ENCODE measurements around the gene PNPT1. TPM values are rescaled to one million over a fixed set of nuclear protein-coding genes. Genes with fewer than 3 reads are reported as not detected.

The PNPT1 gene
- total RNA-seq, 4 donors from 2014 or later: 13.1 to 24.9 (median 14.2) TPM

GRCh38 chr2:55628931-55629330, 64.7 kb downstream of the PNPT1 start:
- no peak for TF ChIP-seq CTCF (IDR thresholded peaks at IDR 0.05; ENCODE audit: low read depth)

GRCh38 chr2:55627915-55628314, 65.7 kb downstream of the PNPT1 start:
- no peak for TF ChIP-seq CTCF (IDR thresholded peaks at IDR 0.05; ENCODE audit: low read depth)

- TF ChIP-seq CTCF (IDR thresholded peaks at IDR 0.05; ENCODE audit: low read depth): no peak
Observed at GRCh38 chr2:55621802-55622201, 71.8 kb downstream of the PNPT1 start.

GRCh38 chr2:55620123-55620779, 73.4 kb downstream of the PNPT1 start:
- no peak for TF ChIP-seq CTCF (IDR thresholded peaks at IDR 0.05; ENCODE audit: low read depth)

GRCh38 chr2:55618275-55619055, 75.2 kb downstream of the PNPT1 start:
- no peak for TF ChIP-seq CTCF (IDR thresholded peaks at IDR 0.05; ENCODE audit: low read depth)

GRCh38 chr2:55618025-55618274, 75.7 kb downstream of the PNPT1 start:
- no peak for TF ChIP-seq CTCF (IDR thresholded peaks at IDR 0.05; ENCODE audit: low read depth)

- TF ChIP-seq CTCF (IDR thresholded peaks at IDR 0.05; ENCODE audit: low read depth): no peak
Observed at GRCh38 chr2:55617175-55618024, 76.2 kb downstream of the PNPT1 start, which contains the start of gene PPP4R3B. Gene PPP4R3B, minus strand, starts transcription at chr2:55617622. Its CDS starts 337 bp downstream, at chr2:55617285.

All from subcutaneous adipose tissue (tissue), 4 donors.